Chondrocyte (in vitro differentiated cells): ENCODE measurements around the gene PPM1H. TPM values are rescaled to one million over a fixed set of nuclear protein-coding genes. Genes with fewer than 3 reads are reported as not detected.

ENCODE experiments used
- DNase-seq: peaks from one replicate; pipeline ENCODE4 v3.0.0; 2021; ENCODE audit warnings: mixed read lengths, low spot score
- H3K27ac Mint-ChIP-seq: one replicate; pipeline ENCODE4 v1.8.0; 2021; ENCODE audit warnings: mild to moderate bottlenecking, moderate library complexity, mixed read lengths; ENCODE audit not compliant: unreplicated experiment
- H3K27me3 Mint-ChIP-seq: 2 replicates; pipeline ENCODE4 v1.8.0; 2021; ENCODE audit warnings: low read depth, mixed read lengths
- H3K36me3 Mint-ChIP-seq: 2 replicates; pipeline ENCODE4 v1.8.0; 2021; ENCODE audit warnings: low read depth, mixed read lengths
- H3K4me1 Mint-ChIP-seq: 2 replicates; pipeline ENCODE4 v1.8.0; 2021; ENCODE audit warnings: low read depth, mild to moderate bottlenecking, mixed read lengths
- H3K4me3 Mint-ChIP-seq: one replicate; pipeline ENCODE4 v1.8.0; 2021; ENCODE audit warnings: mild to moderate bottlenecking, moderate library complexity, mixed read lengths; ENCODE audit not compliant: unreplicated experiment
- H3K9me3 Mint-ChIP-seq: 2 replicates; pipeline ENCODE4 v1.8.0; 2021; ENCODE audit warnings: low read depth, mixed read lengths
- CTCF ChIP-seq: fragments of 200-600 bp; sonication (generic); IDR thresholded peaks from 2 replicates; pipeline ENCODE4 v1.5.0; 2021; ENCODE audit warnings: antibody characterized with exemption, mild to moderate bottlenecking, moderate library complexity
- total RNA-seq: library from RNA; stranded (reverse); gene quantifications from 3 replicates; pipeline ENCODE4 v1.2.1, GENCODE V29; 2021

Gene PPM1H
- total RNA-seq, 1 donor from 2014 or later, result 34.3 TPM

- H3K27me3 Mint-ChIP-seq, result no peaks in the 10 kb centered on the region
- H3K36me3 Mint-ChIP-seq, result no peaks in the 10 kb centered on the region
- H3K4me1 Mint-ChIP-seq, result peaks cover 25% of the 10 kb centered on the region
- no peak for TF ChIP-seq CTCF
- no peak for DNase-seq
- no peak overlapping the region for H3K27ac Mint-ChIP-seq
- no peaks in the 10 kb centered on the region for H3K9me3 Mint-ChIP-seq
- H3K4me3 Mint-ChIP-seq, result no peak overlapping the region
Measured at GRCh38 chr12:62963486-62964041, 28.6 kb upstream of the PPM1H start.

- TF ChIP-seq CTCF, result no peak
- Mint-ChIP-seq H3K9me3 (no peaks in the 10 kb centered on the region), H3K36me3 (no peaks in the 10 kb centered on the region), H3K27ac (no peak overlapping the region), H3K4me3 (no peak overlapping the region), H3K27me3 (no peaks in the 10 kb centered on the region), H3K4me1 (peaks cover 27% of the 10 kb centered on the region)
- no peak for DNase-seq
Measured at GRCh38 chr12:62960324-62960723, 25.4 kb upstream of the PPM1H start.

- Mint-ChIP-seq H3K27me3 (no peaks in the 10 kb centered on the region), H3K9me3 (no peaks in the 10 kb centered on the region), H3K4me1 (peaks cover 27% of the 10 kb centered on the region), H3K4me3 (no peak overlapping the region), H3K36me3 (no peaks in the 10 kb centered on the region), H3K27ac (no peak overlapping the region)
- DNase-seq, result no peak
- TF ChIP-seq CTCF, result no peak
Measured at GRCh38 chr12:62959745-62960144, 24.8 kb upstream of the PPM1H start.

- peaks cover 27% of the 10 kb centered on the region for H3K4me1 Mint-ChIP-seq
- H3K9me3 Mint-ChIP-seq, result no peaks in the 10 kb centered on the region
- DNase-seq, result no peak
- no peaks in the 10 kb centered on the region for H3K27me3 Mint-ChIP-seq
- H3K36me3 Mint-ChIP-seq, result no peaks in the 10 kb centered on the region
- peak overlapping the region; percentile 69 for H3K27ac Mint-ChIP-seq
- TF ChIP-seq CTCF, result no peak
- peak overlapping the region; percentile 40 for H3K4me3 Mint-ChIP-seq
Measured at GRCh38 chr12:62957233-62957953, 22.4 kb upstream of the PPM1H start.

GRCh38 chr12:62955678-62956077 is 20.7 kb upstream of the PPM1H start:
- no peak overlapping the region for H3K27ac Mint-ChIP-seq

More at GRCh38 chr12:62955678-62956077, 20.7 kb upstream of the PPM1H start:
- no peak for TF ChIP-seq CTCF
- Mint-ChIP-seq H3K9me3 (peaks cover 4% of the 10 kb centered on the region), H3K36me3 (no peaks in the 10 kb centered on the region), H3K4me1 (peaks cover 27% of the 10 kb centered on the region), H3K4me3 (no peak overlapping the region), H3K27me3 (no peaks in the 10 kb centered on the region)
- no peak for DNase-seq
